Endothelial cell of umbilical vein (primary cell): ENCODE data around the gene ANKS1B. TPM values are rescaled to one million over a fixed set of nuclear protein-coding genes. Genes with fewer than 3 reads are reported as not detected.

Source experiments
- BruUV-seq: library from RNA; stranded (reverse); fragments of 400-500 nt; replicated peaks from 2 replicates; lab custom pipeline; 2021; lab: Mats Ljungman, UMichigan
- CTCF ChIA-PET: fragments of 300-600, 350-600 bp; sonication (Branson Sonifier 250); formaldehyde crosslinking; loops from one replicate; lab custom pipeline; 2021; ENCODE audit warnings: antibody characterized with exemption, inconsistent platforms; lab: Charles Lee
- POLR2A ChIA-PET: fragments of 300-600, 350-600 bp; sonication (Branson Sonifier 250); formaldehyde crosslinking; loops from one replicate; lab custom pipeline; 2021; ENCODE audit warnings: antibody characterized with exemption, inconsistent platforms; lab: Charles Lee
- DNase-seq: peaks from one replicate; pipeline ENCODE4 v3.0.0-alpha.2; 2011; ENCODE audit warnings: low read depth, low spot score
- FAIRE-seq: peaks from 2 replicates; lab custom pipeline; 2011; peaks lifted over from hg19 to GRCh38; lab: Jason Lieb, UNC
- H2AFZ ChIP-seq: 2 replicates; pipeline ENCODE4 v1.6.0; 2012; ENCODE audit warnings: low read depth, low read length, control low read depth, inconsistent platforms
- H3K27ac ChIP-seq: 2 replicates; pipeline ENCODE4 v1.5.1; 2011; ENCODE audit warnings: low read depth, mild to moderate bottlenecking, control low read depth, low read length, moderate library complexity; ENCODE audit not compliant: insufficient read depth
- H3K27me3 ChIP-seq, 2 experiments: 2 replicates each; pipeline versions ENCODE4 v1.6.0 to v1.6.1; 2011; ENCODE audit warnings: low read length in 2 of 2, mixed read lengths in 1 of 2; ENCODE audit not compliant: control insufficient read depth in 2 of 2, insufficient read depth in 2 of 2
- H3K36me3 ChIP-seq, 2 experiments: 2 replicates in 1 of 2; 3 replicates in 1 of 2; pipeline ENCODE4 v1.5.1; 2011; ENCODE audit warnings: low read length in 2 of 2, mild to moderate bottlenecking in 1 of 2, moderate library complexity in 1 of 2; ENCODE audit not compliant: control insufficient read depth in 2 of 2, insufficient read depth in 2 of 2; ENCODE audit errors: extremely low read depth in 1 of 2
- H3K4me1 ChIP-seq: 3 replicates; pipeline ENCODE4 v1.5.1; 2011; ENCODE audit warnings: mild to moderate bottlenecking, low read length; ENCODE audit not compliant: control insufficient read depth, insufficient read depth; ENCODE audit errors: extremely low read depth
- H3K4me2 ChIP-seq: 2 replicates; pipeline ENCODE4 v1.6.1; 2011; ENCODE audit warnings: low read length, control low read depth, mixed read lengths; ENCODE audit not compliant: insufficient read depth
- H3K4me3 ChIP-seq, 3 experiments: fragments of 200-600 bp in 1 of 3; sonication (generic), shearing (Covaris generic) in 1 of 3; replicated peaks in 1 of 3; 2 replicates each; pipeline ENCODE4 v1.5.1; 2011 to 2016; ENCODE audit warnings: control low read depth in 3 of 3, low read length in 3 of 3, mild to moderate bottlenecking in 2 of 3, inconsistent platforms in 1 of 3, low read depth in 1 of 3, moderate library complexity in 1 of 3; ENCODE audit not compliant: insufficient read depth in 1 of 3
- H3K79me2 ChIP-seq: 2 replicates; pipeline ENCODE4 v1.6.0; 2012; ENCODE audit warnings: low read length, inconsistent platforms; ENCODE audit not compliant: control insufficient read depth, insufficient read depth
- H3K9ac ChIP-seq: replicated peaks from 2 replicates; pipeline ENCODE3; 2011; ENCODE audit warnings: low read length, control low read depth; ENCODE audit not compliant: insufficient read depth; ENCODE audit errors: extremely low read depth
- H3K9me1 ChIP-seq: replicated peaks from 3 replicates; pipeline ENCODE4 v1.6.0; 2011; ENCODE audit warnings: mild to moderate bottlenecking, low read length; ENCODE audit not compliant: control insufficient read depth, insufficient read depth; ENCODE audit errors: extremely low read depth
- H3K9me3 ChIP-seq: replicated peaks from 2 replicates; pipeline ENCODE4 v1.5.1; 2012; ENCODE audit warnings: low read length, inconsistent platforms; ENCODE audit not compliant: control insufficient read depth, insufficient read depth
- H4K20me1 ChIP-seq: replicated peaks from 2 replicates; pipeline ENCODE3; 2011; ENCODE audit warnings: mild to moderate bottlenecking, low read length; ENCODE audit not compliant: control insufficient read depth, insufficient read depth; ENCODE audit errors: extremely low read depth
- FOS ChIP-seq: IDR thresholded peaks from 2 replicates; pipeline ENCODE4 v1.6.1; 2011; ENCODE audit warnings: mild to moderate bottlenecking, low read length, moderate library complexity, borderline replicate concordance; ENCODE audit not compliant: insufficient read depth
- GATA2 ChIP-seq: IDR thresholded peaks from 2 replicates; pipeline ENCODE4 v1.7.0; 2011; ENCODE audit warnings: low read depth, mild to moderate bottlenecking, moderate library complexity, mixed read lengths, low read length; ENCODE audit not compliant: insufficient read length, insufficient read depth
- MAX ChIP-seq: IDR thresholded peaks from 2 replicates; pipeline ENCODE4 v1.6.1; 2011; ENCODE audit not compliant: insufficient read depth, insufficient read length
- MYC ChIP-seq: IDR thresholded peaks from one replicate; pipeline ENCODE4 v1.6.1; 2011; ENCODE audit warnings: mild to moderate bottlenecking, low read depth, low read length
- POLR2A ChIP-seq: IDR thresholded peaks from 2 replicates; pipeline ENCODE4 v1.6.1; 2012; ENCODE audit warnings: low read depth, mild to moderate bottlenecking, control low read depth, low read length
- dilution Hi-C: fragments of 300-500 bp; cut with MboI; formaldehyde crosslinking; loops from one replicate; pipeline ENCODE4 v1.15.0; 2019; ENCODE audit warnings: low sequenced_read_pairs; ENCODE audit not compliant: extremely low pct_ligation_motif_present
- intact Hi-C: fragments of 100-400 bp; cut with micrococcal nuclease; formaldehyde crosslinking; loops from one replicate; pipeline ENCODE4 v1.10.0; 2022
- polyA plus RNA-seq, 4 experiments: library from polyadenylated mRNA; depleted of rRNA in 3 of 4; stranded (reverse) in 3 of 4; unstranded in 1 of 4; fragments of >200 nt; gene quantifications; 2 replicates each; pipeline versions ENCODE4 v1.2.1 to v1.2.3, GENCODE V29; 2011 to 2012; ENCODE audit warnings: missing spikeins in 1 of 4
- total RNA-seq: library from RNA; stranded (reverse); gene quantifications from 2 replicates; pipeline ENCODE4 v1.2.3, GENCODE V29; 2021
- TF ChIP-seq, protein P1 (sequence below), 2 donors: IDR thresholded peaks; 1 replicate in 1 of 2; 2 replicates in 1 of 2; pipeline ENCODE4 v1.5.1; 2011; ENCODE audit warnings: low read length in 2 of 2, mild to moderate bottlenecking in 2 of 2, moderate library complexity in 2 of 2, control low read depth in 1 of 2, inconsistent platforms in 1 of 2, low read depth in 1 of 2; ENCODE audit not compliant: insufficient read depth in 1 of 2; ENCODE audit errors: extremely low read depth in 1 of 2

Gene ANKS1B
- total and polyA plus RNA-seq, 2 donors (not counting 3 experiments of a cell fraction or from before 2014, with no cell fraction given): 0.15 to 0.38 TPM

DNA sequence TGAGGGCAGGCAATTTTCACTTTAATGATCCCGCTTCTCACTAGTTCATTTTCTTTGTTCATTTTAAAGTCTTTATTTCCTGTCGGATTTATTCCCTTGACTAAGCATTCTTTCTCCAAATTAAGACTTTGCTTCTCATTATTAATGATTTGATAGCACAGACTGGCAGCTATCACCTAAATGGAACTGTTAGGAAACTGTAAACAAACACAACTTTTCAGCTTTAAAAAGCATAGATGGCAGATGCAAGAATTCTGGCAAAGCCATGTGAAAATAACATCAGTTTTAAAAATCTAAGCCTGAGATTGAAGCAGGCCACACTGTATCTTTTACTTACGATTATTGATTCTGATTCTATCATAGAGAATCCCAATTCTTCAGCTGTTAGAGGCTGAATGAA, 225.7 kb downstream of the ANKS1B start:
- Histone ChIP-seq H3K4me1 (no peaks in the 10 kb centered on the region), H3K36me3 (no peaks in the 10 kb centered on the region), H3K9me3 (no peaks in the 10 kb centered on the region), H2AFZ (no peak overlapping the region), H3K27me3 (no peaks in the 10 kb centered on the region), H3K79me2 (no peaks in the 10 kb centered on the region), H4K20me1 (no peaks in the 10 kb centered on the region), H3K9ac (no peak overlapping the region), H3K27ac (no peak overlapping the region), H3K9me1 (no peaks in the 10 kb centered on the region), H3K4me2 (no peak overlapping the region), H3K4me3 (no peak overlapping the region)
- no peak for DNase-seq
- CTCF ChIA-PET: no interaction called here
- BruUV-seq: no TSS peak
- no peak for FAIRE-seq
- intact Hi-C loops (no loop called here), dilution Hi-C loops (no loop called here)
- TF ChIP-seq MAX: no peak
- TF ChIP-seq GATA2: no peak
- no peak for TF ChIP-seq MYC
- no peak for TF ChIP-seq FOS
- TF ChIP-seq, protein P1, sequence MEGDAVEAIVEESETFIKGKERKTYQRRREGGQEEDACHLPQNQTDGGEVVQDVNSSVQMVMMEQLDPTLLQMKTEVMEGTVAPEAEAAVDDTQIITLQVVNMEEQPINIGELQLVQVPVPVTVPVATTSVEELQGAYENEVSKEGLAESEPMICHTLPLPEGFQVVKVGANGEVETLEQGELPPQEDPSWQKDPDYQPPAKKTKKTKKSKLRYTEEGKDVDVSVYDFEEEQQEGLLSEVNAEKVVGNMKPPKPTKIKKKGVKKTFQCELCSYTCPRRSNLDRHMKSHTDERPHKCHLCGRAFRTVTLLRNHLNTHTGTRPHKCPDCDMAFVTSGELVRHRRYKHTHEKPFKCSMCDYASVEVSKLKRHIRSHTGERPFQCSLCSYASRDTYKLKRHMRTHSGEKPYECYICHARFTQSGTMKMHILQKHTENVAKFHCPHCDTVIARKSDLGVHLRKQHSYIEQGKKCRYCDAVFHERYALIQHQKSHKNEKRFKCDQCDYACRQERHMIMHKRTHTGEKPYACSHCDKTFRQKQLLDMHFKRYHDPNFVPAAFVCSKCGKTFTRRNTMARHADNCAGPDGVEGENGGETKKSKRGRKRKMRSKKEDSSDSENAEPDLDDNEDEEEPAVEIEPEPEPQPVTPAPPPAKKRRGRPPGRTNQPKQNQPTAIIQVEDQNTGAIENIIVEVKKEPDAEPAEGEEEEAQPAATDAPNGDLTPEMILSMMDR (IDR thresholded peaks at IDR 0.05; ENCODE audit: extremely low read depth in 1 of 2, insufficient read depth in 1 of 2, low read depth in 1 of 2, low read length in 2 of 2): no peak
- TF ChIP-seq POLR2A: no peak
- POLR2A ChIA-PET: no interaction called here

DNA sequence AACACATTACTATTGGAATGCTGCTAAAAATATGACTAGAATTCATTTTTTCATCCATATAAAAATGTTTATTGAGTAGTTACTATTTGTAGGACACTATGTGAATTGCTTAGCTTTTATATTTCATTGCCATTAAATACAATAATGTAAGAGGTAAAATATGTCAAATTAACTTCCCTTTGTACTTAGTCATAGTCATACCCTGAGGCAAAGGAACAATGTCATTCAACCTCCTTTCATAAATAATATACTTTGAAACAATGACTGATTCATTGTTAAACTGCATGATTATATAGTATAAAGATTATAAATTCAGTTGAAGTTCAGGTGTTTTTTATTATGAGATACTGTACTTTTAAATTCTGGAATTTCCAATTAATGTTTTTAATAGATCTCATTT, 232.0 kb downstream of the ANKS1B start:
- ChIA-PET POLR2A (no interaction called here), CTCF (no interaction called here)
- BruUV-seq: no TSS peak
- Histone ChIP-seq H3K9me3 (no peaks in the 10 kb centered on the region), H2AFZ (no peak overlapping the region), H3K9me1 (no peaks in the 10 kb centered on the region), H4K20me1 (no peaks in the 10 kb centered on the region), H3K4me2 (no peak overlapping the region), H3K79me2 (no peaks in the 10 kb centered on the region), H3K9ac (no peak overlapping the region), H3K27ac (no peak overlapping the region), H3K4me3 (no peak overlapping the region), H3K27me3 (no peaks in the 10 kb centered on the region), H3K4me1 (no peaks in the 10 kb centered on the region), H3K36me3 (no peaks in the 10 kb centered on the region)
- dilution Hi-C loops (no loop called here), intact Hi-C loops (no loop called here)
- TF ChIP-seq MYC (no peak), FOS (no peak), POLR2A (no peak)
- DNase-seq (no peak), FAIRE-seq (no peak)
